ENCODE measurements around the gene CCDC171. TPM values are rescaled to one million over a fixed set of nuclear protein-coding genes. Genes with fewer than 3 reads are reported as not detected.

Gene CCDC171
- total and polyA plus RNA-seq, 10 of the 15 experiments (the other 5 are each of a cell fraction or from before 2014, with no cell fraction given) = 1.00 to 7.2 (median 2.8) TPM

DNA sequence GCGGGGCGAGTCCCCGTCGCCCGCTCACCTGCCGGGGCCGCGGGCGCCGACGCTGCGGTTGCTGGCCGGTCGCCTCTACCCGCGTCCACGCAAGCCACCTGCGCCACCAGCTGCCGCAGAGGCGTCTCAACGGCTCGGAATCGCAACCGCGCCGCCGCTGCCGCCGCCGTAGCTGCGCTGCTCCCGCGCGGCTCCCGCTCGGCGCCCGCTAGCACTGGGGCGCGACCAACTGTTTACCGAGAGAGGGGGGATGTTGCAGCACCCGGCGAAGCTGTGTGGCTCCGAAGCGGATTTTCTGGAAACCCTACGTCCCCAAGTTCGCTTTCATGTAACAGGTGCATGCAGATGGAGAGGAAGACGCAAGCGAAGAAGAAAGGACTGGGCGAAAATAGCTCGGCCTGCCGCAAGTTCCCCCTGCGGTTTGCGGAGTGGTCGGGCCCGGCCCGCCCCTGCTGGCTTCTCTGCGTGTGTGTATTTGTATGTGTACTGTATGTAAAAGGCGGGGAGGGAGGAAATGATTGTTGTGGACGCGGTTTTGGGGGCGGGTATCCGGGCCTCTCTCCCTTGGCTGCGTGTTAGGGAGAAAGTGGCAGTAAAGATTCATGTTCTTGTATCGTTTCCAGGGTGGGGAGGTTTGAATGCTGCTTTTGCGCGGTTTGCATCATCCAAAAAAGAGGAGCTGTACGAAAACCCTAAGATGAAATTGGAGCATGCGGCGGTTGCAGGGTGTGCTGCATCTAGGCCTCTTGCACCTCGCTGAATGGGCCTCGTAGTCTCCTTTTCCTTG lies 41.9 kb upstream of the CCDC171 start, which contains the start of gene PSIP1 (continued):
- TF ChIP-seq NR2F1 (conservative IDR thresholded peaks at IDR 0.05) = peak; percentile 63; the same call in 1 of the 2 replicates
- TF ChIP-seq BACH1 (IDR thresholded peaks at IDR 0.05; ENCODE audit: borderline replicate concordance) = peak; percentile 94
- TF ChIP-seq EED (IDR thresholded peaks at IDR 0.05; ENCODE audit: low read depth) = peak; percentile 73
- TF ChIP-seq MEF2A (IDR thresholded peaks at IDR 0.05; ENCODE audit: insufficient read depth, low read depth, low read length) = peak; percentile 23; the same call in 1 of the 2 replicates
- peak; percentile 84 for TF ChIP-seq ZSCAN29 (IDR thresholded peaks at IDR 0.05)
- TF ChIP-seq, protein P1, sequence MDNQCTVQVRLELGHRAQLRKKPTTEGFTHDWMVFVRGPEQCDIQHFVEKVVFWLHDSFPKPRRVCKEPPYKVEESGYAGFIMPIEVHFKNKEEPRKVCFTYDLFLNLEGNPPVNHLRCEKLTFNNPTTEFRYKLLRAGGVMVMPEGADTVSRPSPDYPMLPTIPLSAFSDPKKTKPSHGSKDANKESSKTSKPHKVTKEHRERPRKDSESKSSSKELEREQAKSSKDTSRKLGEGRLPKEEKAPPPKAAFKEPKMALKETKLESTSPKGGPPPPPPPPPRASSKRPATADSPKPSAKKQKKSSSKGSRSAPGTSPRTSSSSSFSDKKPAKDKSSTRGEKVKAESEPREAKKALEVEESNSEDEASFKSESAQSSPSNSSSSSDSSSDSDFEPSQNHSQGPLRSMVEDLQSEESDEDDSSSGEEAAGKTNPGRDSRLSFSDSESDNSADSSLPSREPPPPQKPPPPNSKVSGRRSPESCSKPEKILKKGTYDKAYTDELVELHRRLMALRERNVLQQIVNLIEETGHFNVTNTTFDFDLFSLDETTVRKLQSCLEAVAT (IDR thresholded peaks at IDR 0.05) = peak; percentile 100
- TF ChIP-seq SRF (IDR thresholded peaks at IDR 0.05; ENCODE audit: low read depth in 2 of 2, low read length in 2 of 2) = no peak
- no peak for TF ChIP-seq EZH2 (IDR thresholded peaks at IDR 0.05; ENCODE audit: borderline replicate concordance, control insufficient read depth, low read depth, low read length)
- peak; percentile 65 for TF ChIP-seq HDAC6 (IDR thresholded peaks at IDR 0.05; ENCODE audit: unreplicated experiment)
- 0 out of 2 replicates have a peak, but pooled peaks have one; percentile 30 for TF ChIP-seq BCL11A (IDR thresholded peaks at IDR 0.05; ENCODE audit: low read depth, low read length)
- TF ChIP-seq PAX5 (IDR thresholded peaks at IDR 0.05; ENCODE audit: borderline replicate concordance, low read depth, low read length) = 0 out of 2 replicates have a peak, but pooled peaks have one; percentile 30
- peak; percentile 96 for TF ChIP-seq SREBF1 (IDR thresholded peaks at IDR 0.05; ENCODE audit: low read length)
- peak; percentile 66 for TF ChIP-seq MTA2 (IDR thresholded peaks at IDR 0.05; ENCODE audit: low read depth)
- TF ChIP-seq ATF7 (IDR thresholded peaks at IDR 0.05; ENCODE audit: low read depth) = peak; percentile 100
- TF ChIP-seq SMAD1 (IDR thresholded peaks at IDR 0.05; ENCODE audit: low read depth, partially characterized antibody) = no peak
- no peak for TF ChIP-seq SREBF2 (IDR thresholded peaks at IDR 0.05; ENCODE audit: low read length)
- TF ChIP-seq YY1 (IDR thresholded peaks at IDR 0.05; ENCODE audit: low read depth, low read length) = peak; percentile 20; the same call in 1 of the 2 replicates
- no peak for TF ChIP-seq BMI1 (IDR thresholded peaks at IDR 0.05; ENCODE audit: borderline replicate concordance)
- TF ChIP-seq POLR2AphosphoS5 (IDR thresholded peaks at IDR 0.05; ENCODE audit: low read length) = peak; percentile 95
- TF ChIP-seq TBL1XR1 (IDR thresholded peaks at IDR 0.05; ENCODE audit: low read depth, low read length) = 0 out of 2 replicates have a peak, but pooled peaks have one; percentile 35
- peak; percentile 57 to 77; a peak in 2 of 4 replicates for TF ChIP-seq EP300 (IDR thresholded peaks at IDR 0.05; ENCODE audit: borderline replicate concordance in 1 of 2, control insufficient read depth in 1 of 2, low read depth in 2 of 2, low read length in 2 of 2)
- peak; percentile 87; the same call in 1 of the 2 replicates for TF ChIP-seq ZNF217 (IDR thresholded peaks at IDR 0.05)
- TF ChIP-seq CBFB (IDR thresholded peaks at IDR 0.05; ENCODE audit: low read depth) = peak; percentile 100
- TF ChIP-seq ZNF274 (IDR thresholded peaks at IDR 0.05; ENCODE audit: insufficient read depth, insufficient read length) = no peak
- no peak; the same call in 1 of the 2 replicates for TF ChIP-seq ZBED1 (IDR thresholded peaks at IDR 0.05; ENCODE audit: borderline replicate concordance)
- no peak for TF ChIP-seq MTA3 (IDR thresholded peaks at IDR 0.05; ENCODE audit: borderline replicate concordance, low read length)
- 0 out of 2 replicates have a peak, but pooled peaks have one; percentile 3 for TF ChIP-seq WRNIP1 (IDR thresholded peaks at IDR 0.05; ENCODE audit: borderline replicate concordance, low read depth, low read length)
- TF ChIP-seq NFYB (IDR thresholded peaks at IDR 0.05; ENCODE audit: insufficient read depth, low read depth, low read length) = 0 out of 2 replicates have a peak, but pooled peaks have one; percentile 16
- TF ChIP-seq RELB (IDR thresholded peaks at IDR 0.05; ENCODE audit: low read depth) = peak; percentile 97
- TF ChIP-seq LARP7 (IDR thresholded peaks at IDR 0.05) = peak; percentile 100

Measured in GM12878 (cell line).